HG02763 (cell line): ENCODE measurements around the gene GABBR2.

Experiments used
- ATAC-seq: cut with Tn5 transposase; IDR thresholded peaks from one replicate; pipeline ENCODE4 v1.9.1; 2021; ENCODE audit warnings: mild to moderate bottlenecking, moderate library complexity; ENCODE audit not compliant: unreplicated experiment

The GABBR2 gene

GRCh38 chr9:98551511-98552286 lies 157.0 kb downstream of the GABBR2 start:
- no peak for ATAC-seq

GRCh38 chr9:98550206-98550820 lies 158.4 kb downstream of the GABBR2 start:
- ATAC-seq: no peak

- no peak for ATAC-seq
Measured at GRCh38 chr9:98549401-98549800, 159.3 kb downstream of the GABBR2 start.

- ATAC-seq: no peak
Measured at GRCh38 chr9:98547606-98548005, 161.1 kb downstream of the GABBR2 start.

- ATAC-seq: no peak
Measured at GRCh38 chr9:98545021-98545420, 163.7 kb downstream of the GABBR2 start.

- ATAC-seq: no peak
Measured at GRCh38 chr9:98541684-98542230, 167.0 kb downstream of the GABBR2 start.

- no peak for ATAC-seq
Measured at GRCh38 chr9:98540476-98540875, 168.3 kb downstream of the GABBR2 start.

- no peak for ATAC-seq
Measured at GRCh38 chr9:98539954-98540353, 168.8 kb downstream of the GABBR2 start.

GRCh38 chr9:98538626-98539031 lies 170.1 kb downstream of the GABBR2 start:
- ATAC-seq: no peak

GRCh38 chr9:98538203-98538602 lies 170.5 kb downstream of the GABBR2 start:
- no peak for ATAC-seq

GRCh38 chr9:98536542-98537173 lies 172.1 kb downstream of the GABBR2 start:
- no peak for ATAC-seq

- ATAC-seq: no peak
Measured at GRCh38 chr9:98533866-98534265, 174.9 kb downstream of the GABBR2 start.

- ATAC-seq: no peak
Measured at GRCh38 chr9:98533132-98533531, 175.6 kb downstream of the GABBR2 start.

- no peak for ATAC-seq
Measured at GRCh38 chr9:98532574-98532973, 176.2 kb downstream of the GABBR2 start.

GRCh38 chr9:98532147-98532546 lies 176.6 kb downstream of the GABBR2 start:
- no peak for ATAC-seq

GRCh38 chr9:98530806-98531386 lies 177.8 kb downstream of the GABBR2 start:
- no peak for ATAC-seq

GRCh38 chr9:98530275-98530674 lies 178.5 kb downstream of the GABBR2 start:
- no peak for ATAC-seq

GRCh38 chr9:98529841-98530240 lies 178.9 kb downstream of the GABBR2 start:
- ATAC-seq: no peak

- ATAC-seq: no peak
Measured at GRCh38 chr9:98523231-98523901, 185.4 kb downstream of the GABBR2 start.

GRCh38 chr9:98522487-98522886 lies 186.2 kb downstream of the GABBR2 start:
- ATAC-seq: no peak

GRCh38 chr9:98521141-98521540 lies 187.6 kb downstream of the GABBR2 start:
- no peak for ATAC-seq
